Tibial nerve (tissue), 3 donors: Measurements from ENCODE around the gene DNM3.

ENCODE experiments used
- CTCF ChIP-seq, 5 experiments: fragments of 200-600 bp in 3 of 5; fragments of 450-650 bp in 2 of 5; sonication (generic) in 3 of 5; IDR thresholded peaks; one replicate each; pipeline ENCODE4 v1.5.1; 2016 to 2019; ENCODE audit warnings: antibody characterized with exemption in 5 of 5, mild to moderate bottlenecking in 3 of 5, moderate library complexity in 2 of 5
- POLR2A ChIP-seq, 2 donors: fragments of 450-650 bp; IDR thresholded peaks; one replicate each; pipeline ENCODE4 v1.6.1; 2017; ENCODE audit warnings: antibody characterized with exemption in 2 of 2, mild to moderate bottlenecking in 2 of 2, moderate library complexity in 2 of 2

- TF ChIP-seq CTCF (IDR thresholded peaks at IDR 0.05) = no peak
- no peak for TF ChIP-seq POLR2A (IDR thresholded peaks at IDR 0.05)
These were observed 369.9 kb downstream of the DNM3 start for GRCh38 chr1:172211221-172211620.
